ENCODE results near the gene DLG2.
"Not testable (repeated sequence)": the region's sequence is repeated elsewhere in the genome, so short reads cannot be mapped to it uniquely, and the experiment has no call there.

DLG2 gene

DNA sequence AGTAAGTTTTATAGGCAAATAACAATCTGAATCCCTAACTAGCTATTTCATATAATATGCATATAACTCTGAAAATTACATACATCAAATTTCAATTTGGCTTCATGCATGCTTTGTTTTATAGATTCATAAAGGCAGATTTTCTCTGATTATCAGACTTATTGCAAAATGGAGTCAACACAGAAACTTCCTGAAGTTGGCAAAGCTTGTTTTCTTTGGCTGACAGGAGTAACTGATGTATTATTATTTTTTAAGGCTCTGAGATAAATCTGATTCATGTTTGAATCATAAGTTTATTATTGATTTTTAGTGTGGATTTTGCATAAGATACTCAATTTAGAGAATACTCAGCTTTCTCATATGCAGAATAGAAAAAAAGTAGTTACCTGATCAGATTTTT is 1984.6 kb downstream of the DLG2 start:
- DNase-seq = no peak

DNA sequence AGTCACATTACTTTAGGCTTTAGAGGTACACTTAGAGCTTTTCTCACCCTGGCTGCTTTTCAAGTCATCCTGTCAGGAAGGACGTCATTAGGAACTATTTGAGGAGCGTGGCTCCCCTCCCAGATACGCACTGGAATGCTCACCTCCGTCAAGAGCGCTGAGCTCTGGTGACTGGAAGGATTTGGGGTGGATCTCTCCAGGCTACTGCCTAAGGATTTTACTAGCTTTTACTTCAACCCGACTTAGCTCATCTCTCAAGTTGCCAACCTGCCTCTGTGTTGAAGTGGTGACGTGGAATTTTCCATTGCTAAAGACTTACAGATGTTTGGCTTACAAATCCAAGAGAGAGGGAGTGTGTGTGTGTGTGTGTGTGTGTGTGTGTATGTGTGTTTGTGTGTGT is 1985.6 kb downstream of the DLG2 start:
- no peak for DNase-seq

DNA sequence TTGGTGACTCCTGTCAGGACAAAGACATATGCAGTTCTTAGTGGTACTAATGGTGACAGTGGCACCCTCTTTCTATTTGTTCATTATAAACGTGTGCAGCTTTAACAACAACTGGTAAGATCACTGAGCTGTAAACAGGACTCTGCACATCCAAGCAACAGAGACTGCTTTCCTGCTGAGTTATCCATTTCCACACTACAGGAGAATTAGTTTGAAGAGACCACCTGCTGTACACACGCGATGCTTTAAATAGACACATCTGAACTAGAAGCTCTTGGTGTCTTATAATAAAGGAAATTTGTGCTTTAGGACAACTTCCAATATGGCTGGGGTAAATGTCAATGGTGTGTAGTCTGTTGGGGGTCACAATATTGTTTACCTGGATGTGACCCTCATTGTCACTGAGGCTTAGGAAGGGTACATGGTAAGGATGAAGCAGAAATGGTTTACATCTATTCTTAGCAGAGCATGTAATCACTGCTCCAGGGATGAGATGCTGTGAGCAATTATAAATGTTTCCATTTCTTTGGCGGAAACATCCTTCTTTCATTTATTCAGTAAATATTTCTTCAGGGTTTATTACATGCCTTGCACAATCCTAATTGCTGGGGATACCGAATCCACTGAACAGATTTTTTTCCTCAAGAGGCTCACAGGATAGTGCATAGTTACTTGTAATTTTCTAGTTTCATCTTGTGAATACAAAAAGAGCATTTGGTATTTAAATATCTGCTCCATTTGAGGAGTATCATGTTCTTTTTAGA is 1987.0 kb downstream of the DLG2 start:
- DNase-seq = no peak

DNA sequence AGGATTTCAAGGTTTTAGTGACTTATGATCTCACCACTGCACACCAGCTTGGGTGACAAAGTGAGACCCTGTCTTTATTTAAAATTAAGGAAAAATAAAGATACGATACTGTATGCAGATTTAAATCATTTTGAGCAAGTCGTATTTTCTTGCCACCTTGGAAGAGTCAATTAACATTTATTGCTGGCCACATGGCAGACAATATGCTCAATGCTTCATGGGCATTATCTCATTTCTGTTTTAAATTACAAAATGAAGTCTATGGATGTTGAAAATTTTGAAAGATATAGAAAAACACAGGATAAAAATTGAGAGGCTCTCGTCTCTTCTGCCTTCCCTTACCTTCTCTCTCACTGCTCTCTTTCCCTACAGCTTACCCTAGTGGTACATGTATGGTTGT is 1992.0 kb downstream of the DLG2 start:
- no peak for DNase-seq

DNA sequence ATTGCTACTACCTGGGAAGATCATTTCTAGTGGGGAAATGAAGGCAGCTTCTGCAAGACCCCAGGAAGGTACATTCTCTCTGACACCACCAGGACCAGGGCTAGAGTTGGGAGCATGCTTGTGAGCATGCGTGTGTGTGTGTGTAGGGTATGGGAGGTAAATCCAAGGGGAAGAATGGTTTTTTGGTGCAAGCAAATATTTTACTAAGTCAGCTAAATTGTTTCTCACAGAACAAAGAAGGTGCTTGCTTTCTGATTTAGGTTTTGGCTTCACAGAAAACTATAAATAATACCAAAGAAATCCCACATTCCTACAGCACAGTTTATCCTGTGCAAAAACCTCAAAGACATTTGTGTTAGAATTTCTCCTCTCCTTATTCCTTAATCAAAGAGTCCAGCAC is 1996.9 kb downstream of the DLG2 start:
- no peak for DNase-seq

DNA sequence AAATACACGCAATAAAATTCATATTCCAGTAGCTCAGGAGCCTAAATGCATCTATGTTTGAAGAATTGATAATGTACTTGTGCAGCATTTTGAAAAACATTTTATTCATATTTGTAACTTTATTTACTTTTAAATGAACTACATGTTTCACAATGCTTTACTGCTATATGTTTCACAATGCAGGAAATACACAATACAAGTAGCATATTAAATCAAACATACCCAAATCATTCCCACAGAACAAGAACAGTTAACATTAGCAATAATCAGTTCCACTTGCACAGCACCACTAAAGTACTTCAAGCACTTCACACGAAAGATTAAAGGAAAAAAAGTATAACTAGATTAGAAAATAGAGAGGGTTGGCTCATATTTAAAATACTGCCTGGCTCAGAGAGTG is 1997.4 kb downstream of the DLG2 start:
- no peak for DNase-seq

DNA sequence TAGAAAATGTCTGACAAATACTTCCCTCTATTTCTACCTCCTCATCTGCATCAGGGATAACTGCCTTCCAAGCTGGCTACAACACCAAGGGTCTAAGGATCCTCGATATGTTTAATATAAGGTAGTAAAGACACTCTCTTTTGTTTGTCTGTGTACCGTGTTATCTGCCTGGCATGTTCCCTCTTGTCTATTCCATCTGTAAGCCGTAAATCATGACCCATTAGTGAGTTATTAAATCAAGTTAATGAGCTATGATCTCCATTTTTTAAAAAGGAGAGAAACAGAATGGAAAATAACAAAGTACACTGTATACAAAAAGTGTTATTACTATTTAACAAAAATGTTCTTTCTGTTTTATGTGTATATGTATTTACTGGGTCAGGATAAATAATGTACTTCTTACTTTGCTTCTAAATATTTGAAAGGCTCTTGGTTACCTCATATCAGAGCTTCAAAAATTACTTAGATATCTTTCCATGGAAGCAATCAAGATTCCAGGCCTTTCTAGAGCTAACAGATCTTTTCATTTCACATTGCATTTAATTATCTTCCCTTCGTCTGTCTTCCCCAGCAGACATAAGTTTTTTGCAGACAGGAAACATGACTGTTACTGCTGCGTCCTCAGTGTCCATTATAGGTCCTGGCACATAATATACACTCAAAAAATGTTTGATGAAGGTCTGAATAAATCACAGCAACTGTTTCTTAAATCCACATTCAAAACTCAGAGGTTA is 1998.4 kb downstream of the DLG2 start:
- no peak for DNase-seq

DNA sequence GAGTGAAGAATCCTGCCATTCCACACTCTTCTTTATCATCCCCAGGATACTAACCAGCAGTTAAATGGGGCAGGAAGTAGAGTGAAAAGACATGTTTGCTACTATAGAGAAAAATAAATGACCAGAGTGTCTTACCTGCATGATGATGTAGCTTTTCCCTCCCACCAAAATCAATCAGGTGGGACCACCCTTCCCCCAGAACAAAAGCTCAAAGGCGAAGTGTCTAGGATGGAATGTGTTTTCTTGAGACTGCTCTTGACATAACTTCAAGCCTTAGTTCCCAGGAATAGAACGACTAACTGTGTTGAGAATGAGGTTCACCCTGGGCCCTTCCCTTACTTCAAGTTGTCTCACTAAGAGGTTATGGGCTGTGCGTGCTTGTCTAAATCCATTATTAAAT is 2001.8 kb downstream of the DLG2 start:
- DNase-seq = no peak

DNA sequence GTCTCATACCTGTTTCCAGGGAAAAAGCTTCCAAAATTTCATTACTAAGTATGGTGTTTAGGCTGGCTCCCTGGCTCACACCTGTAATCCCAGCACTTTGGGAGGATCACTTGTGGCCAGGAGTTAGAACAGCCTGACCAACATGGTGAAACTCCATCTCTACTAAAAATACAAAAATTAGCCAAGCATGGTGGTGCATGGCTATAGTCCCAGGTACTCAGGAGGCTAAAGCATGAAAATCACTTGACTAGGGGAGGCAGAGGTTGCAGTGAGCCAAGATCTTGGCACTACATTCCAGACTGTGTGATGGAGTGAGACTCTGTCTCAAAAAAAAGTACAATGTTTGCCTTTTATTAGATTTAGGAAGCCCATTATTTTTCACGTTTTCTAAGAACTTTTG is 2009.5 kb downstream of the DLG2 start:
- DNase-seq = no peak

DNA sequence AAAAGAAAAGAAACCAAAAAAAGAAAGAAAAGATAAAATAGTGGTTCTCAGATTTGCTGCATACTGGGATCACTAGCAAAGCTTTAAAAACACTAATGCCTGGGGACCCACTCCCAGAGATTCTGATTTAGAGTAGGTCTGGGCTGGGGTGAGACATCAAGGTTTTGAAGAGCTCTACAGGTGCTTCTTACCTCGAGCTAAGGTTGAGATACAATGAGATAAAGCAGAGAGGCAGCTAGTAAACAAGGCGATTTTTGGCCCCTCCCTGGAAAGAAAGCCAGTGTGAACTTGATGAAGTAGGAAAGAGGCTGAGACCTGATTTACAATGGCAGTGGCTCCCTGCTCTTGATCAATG is 2013.4 kb downstream of the DLG2 start:
- no peak for DNase-seq

DNA sequence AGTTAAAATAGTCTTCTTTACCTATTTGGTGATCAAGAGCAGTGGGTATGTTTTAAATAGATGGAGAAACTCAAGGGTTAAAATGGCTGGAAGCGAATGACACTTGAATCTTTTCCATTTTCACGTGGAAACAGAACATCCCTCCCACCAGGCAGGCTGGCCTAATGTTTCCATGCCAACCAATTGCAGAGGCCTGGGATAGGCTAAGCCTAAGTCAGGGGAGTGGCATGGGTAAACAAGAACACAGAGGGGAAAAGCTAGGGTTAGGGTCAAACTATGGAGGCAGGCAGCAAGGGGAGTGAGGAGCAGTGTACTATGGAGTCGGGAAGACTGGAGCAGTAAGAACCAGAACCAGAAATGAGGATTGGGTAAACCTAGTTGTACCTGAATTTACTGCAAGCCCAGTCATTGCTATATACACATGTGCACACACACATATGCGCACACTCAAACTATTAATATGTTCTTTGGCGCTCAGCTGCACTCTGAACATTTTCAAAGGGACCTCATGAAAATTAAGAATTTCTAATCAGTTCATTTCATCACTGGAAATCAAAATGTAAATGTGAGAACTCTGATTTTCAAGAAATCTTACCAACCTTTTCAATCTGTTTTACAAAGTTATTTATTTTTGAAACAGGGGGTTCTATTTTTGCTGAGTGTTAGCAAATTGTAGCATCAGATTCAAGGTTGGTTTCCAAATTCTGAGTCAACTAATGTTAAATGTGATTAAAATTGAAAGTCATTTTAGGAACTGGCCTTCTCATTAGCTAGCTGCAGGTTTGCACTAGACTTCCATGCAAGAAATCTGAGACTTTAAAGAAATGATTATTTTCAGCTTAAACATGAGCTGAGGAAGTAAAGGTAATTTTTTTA is 2014.0 kb downstream of the DLG2 start:
- no peak for DNase-seq

DNA sequence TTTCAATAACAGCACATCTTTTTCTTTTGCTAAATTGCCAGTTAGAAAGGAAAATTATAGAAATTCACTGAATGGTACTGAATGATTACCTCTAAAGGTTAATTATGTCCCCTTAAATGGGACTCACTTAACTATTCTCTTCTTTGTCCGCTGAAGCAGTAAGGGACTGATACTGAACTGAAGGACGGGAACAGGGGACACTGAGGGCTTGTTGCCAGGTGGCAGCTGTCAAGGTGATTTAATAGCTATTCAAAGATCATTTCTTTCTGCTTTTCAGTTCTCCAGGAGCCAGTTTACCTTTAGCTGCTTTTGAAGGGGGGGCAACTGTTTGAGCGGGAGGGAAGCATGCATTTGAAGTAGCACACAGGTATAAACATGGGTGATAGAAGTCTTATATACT is 2015.5 kb downstream of the DLG2 start:
- DNase-seq = no peak

DNA sequence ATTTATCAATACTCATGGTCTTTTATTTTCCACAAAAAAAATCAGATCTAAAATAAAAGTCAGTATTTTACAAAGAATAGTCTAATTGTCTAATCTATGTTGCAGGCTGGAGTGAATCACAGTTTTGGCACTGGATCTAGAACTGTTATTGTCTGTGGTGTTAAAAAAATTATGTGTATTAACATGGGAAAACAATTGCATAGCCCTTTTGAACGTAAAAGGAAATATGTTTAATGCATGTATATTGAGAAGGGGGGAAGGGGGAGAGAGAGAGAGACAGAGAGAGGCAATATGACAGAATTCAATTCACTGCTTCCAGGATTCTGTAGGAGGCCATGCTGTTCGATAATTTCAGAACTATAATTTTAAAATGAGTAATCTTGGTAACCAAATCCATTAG is 2016.1 kb downstream of the DLG2 start:
- DNase-seq = no peak

DNA sequence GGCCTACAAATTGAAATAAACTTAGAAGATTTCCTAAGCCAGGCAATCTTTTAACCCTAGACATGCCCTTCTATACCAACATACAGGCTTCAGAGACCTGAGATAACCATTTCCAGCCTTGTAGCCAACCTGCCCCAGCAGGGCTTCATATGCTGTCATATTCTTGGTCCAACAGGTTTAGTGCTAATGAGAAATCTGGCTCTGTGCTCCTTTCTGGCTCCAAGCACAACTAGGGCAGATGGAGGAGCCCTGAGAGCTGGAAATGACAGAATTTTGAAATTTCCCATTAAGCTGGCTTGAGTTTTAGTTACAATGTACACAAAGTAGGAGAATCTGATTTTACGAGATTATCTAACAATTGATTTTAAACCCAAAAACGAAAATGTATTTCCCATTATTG is 2018.0 kb downstream of the DLG2 start:
- DNase-seq = no peak

DNA sequence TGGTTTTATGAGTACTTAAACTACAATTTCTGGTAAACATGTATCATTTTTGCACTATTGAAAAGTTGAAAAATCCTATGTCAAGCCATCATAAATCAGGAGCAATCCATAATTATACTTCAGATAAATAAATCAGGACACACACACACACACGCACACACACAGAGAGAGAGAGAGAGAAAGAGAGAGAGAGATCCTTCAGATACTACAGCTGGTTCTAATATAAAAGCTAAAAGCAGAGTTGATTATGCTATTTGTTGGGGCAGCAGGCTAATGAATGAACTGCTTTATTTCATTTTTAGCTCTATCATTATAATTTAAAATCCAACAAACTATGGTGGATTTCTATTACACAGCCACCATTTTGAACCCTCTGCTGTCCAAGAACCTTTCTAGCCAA is 2018.6 kb downstream of the DLG2 start:
- no peak for DNase-seq

DNA sequence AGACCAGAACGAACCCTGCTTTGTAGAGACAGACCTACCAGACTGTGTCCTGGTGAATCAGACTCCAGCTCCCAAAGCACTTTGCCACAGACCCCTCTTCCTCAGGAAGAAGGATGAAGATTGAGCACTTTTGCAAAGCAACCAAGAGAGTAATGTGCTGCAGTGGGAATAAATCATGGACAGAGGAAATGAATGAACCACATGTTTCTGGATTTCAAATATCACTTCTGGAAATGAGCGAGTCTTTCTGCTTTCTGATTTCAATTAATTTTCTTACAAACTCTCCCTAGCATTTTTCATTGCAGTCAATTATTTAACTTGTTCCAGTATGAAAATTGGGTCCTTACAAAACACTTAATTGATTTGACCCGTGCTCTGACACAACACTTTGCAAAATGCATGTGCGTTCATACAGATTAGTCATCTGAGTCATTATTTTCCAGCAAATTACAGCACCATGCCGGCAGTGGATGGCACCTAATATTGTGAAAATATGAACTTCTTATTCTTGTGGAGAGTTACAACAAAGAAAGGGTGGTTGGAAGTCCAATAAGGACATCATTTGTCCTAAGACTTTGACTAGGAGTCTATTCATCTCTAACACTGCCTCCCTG is 2025.1 kb downstream of the DLG2 start:
- no peak for DNase-seq

DNA sequence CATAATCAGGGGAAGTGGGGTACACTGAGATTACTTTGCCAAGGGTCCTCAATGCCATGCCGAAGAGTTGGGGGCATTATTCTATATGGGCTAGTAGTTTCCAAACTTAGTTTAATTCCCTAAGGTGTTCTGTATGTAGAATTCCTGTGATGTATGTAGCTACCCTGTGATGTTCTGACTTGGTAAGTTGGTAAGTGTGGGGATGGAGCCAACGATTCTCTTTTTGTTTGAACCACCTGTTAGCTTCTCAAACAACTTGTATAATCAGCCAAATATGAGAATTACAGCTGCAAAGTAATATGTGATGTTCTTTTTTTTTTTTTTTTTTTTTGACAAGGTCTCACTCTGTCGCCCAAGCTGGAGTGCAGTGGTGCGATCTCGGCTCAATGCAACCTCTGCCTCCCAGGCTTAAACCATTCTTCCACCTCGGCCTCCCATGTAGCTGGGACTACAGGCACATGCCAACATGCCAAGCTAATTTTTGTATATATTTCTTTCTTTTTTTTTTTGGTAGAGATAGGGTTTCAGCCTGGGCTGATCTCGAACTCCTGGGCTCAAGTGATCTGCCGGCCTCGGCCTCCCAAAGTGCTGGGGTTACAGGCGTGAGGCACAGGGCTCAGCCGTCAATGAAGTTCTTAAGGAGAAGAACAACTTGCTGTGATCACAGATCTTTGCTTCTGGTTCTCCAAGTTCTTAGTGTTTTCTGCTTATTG is 2025.8 kb downstream of the DLG2 start:
- DNase-seq = no peak

DNA sequence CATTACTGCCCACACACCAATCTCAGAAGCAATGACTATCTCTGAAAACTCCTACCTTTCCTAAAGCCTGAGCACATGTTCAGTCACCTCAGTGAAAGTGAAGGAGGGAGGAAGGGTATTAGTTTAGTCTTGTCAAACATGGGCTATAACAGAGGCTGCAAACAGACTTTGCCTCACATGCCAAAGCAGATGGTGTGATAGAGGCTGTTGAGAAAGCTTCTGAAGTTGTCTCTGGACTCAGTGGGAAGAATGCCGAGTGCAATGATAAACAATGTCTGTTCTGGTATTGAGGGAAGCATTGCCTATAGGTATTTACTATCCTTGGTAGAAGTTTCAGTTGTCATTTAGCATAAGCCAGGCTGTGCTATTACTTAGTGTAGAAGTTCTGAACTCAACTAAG is 2026.5 kb downstream of the DLG2 start:
- no peak for DNase-seq

DNA sequence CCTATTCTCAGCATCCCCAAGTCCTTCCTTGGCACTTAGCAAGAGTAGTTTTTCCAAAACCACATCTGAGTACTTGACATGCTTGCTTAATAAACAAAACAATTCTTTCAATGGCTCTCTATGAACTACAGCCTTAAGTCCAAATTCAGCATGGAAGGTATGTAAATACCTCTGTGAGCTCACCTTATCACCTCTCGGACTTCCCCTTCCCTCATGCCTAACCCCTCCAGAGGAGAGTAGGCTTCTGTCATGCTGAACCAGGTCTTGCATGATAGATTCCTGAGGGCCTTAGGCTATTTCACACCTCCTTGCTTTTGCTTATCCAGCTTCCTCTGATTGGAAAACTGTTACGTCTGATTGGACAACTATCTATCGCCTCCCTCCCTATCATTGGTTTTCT is 2028.1 kb downstream of the DLG2 start:
- DNase-seq = no peak

DNA sequence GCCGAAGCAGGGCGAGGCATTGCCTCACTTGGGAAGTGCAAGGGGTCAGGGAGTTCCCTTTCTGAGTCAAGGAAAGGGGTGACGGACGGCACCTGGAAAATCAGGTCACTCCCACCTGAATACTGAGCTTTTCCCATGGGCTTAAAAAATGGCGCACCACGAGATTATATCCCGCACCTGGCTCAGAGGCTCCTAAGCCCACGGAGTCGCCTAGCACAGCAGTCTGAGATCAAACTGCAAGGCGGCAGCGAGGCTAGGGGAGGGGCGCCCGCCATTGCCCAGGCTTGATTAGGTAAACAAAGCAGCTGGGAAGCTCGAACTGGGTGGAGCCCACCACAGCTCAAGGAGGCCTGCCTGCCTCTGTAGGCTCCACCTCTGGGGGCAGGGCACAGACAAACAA is 2039.3 kb downstream of the DLG2 start:
- DNase-seq = not testable (repeated sequence)

DNA sequence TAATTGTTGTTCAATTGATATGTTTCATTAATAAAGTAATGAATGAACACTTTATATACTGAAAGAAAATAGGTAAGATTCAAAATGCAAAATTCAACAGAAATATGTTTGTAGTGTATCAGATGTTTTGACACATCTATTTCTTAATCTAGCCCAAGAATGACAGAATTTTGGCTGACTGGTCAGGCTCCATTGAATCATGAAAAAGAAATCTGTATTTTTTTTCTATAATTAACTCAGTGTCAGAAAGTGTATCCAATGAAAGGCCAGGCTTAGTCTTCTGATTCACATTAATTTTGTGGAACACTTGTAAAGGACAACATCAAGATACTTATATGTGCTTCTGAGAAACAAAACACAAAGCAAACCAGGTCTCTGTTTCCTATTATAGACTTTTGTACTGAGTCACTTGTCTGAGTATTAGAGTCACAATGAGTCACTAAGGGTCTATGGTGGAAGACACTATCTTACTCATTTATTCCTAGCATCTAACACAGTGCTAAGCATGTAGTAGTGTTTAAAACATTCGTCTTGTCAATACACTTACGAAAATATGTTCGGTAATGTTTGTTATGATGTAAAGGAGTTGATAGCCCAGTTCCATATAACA is 2043.3 kb downstream of the DLG2 start:
- DNase-seq = no peak

DNA sequence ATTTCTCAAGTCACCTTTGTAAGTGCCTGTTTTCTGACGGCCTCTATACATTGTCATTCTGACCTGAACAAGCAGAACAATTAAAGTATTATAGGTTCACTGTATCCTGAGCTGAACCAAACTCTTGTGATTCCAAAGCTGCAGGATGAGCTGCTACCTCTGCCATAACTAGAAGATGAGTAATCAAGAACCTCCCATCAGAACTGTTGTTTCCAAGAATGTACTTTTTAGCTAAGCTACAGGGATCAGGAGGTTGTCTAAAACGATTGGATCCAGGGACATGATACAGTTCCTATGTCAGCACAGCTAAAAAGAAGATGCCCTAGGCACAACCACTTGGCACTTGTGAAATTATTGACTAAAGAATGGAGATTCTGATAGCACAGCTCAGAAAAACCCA is 2052.6 kb downstream of the DLG2 start:
- DNase-seq = no peak
